Stimulated activated CD8-positive, alpha-beta memory T cell treated with anti-CD3 and anti-CD28 coated beads, Interleukin-7, amount 100 ng/mL, for 24 hours (primary cell): ENCODE measurements around the gene SEMA4G.
"Not testable (repeated sequence)": the region's sequence is repeated elsewhere in the genome, so short reads cannot be mapped to it uniquely, and the experiment has no call there.

Experiments
- DNase-seq: peaks from one replicate; pipeline ENCODE4 v3.0.0-alpha.2; 2020; ENCODE audit warnings: low read depth

Gene SEMA4G

GRCh38 chr10:100970914-100971811, 1.9 kb downstream of the SEMA4G start:
- no peak for DNase-seq

GRCh38 chr10:100972115-100972903, 3.0 kb downstream of the SEMA4G start:
- no peak for DNase-seq

GRCh38 chr10:100972904-100973535, 3.7 kb downstream of the SEMA4G start:
- no peak for DNase-seq

- not testable (repeated sequence) for DNase-seq
Measured at GRCh38 chr10:100975397-100975796, 6.1 kb downstream of the SEMA4G start.

GRCh38 chr10:100976906-100977305, 7.6 kb downstream of the SEMA4G start:
- DNase-seq, result no peak

GRCh38 chr10:100977436-100977835, 8.1 kb downstream of the SEMA4G start:
- DNase-seq, result no peak

GRCh38 chr10:100978121-100978900, 9.0 kb downstream of the SEMA4G start:
- DNase-seq, result no peak

GRCh38 chr10:100978901-100979195, 9.5 kb downstream of the SEMA4G start:
- DNase-seq, result no peak

- DNase-seq, result no peak
Measured at GRCh38 chr10:100979791-100980272, 10.5 kb downstream of the SEMA4G start.

GRCh38 chr10:100980311-100980710, 11.0 kb downstream of the SEMA4G start:
- no peak for DNase-seq

- no peak for DNase-seq
Measured at GRCh38 chr10:100980711-100981110, 11.4 kb downstream of the SEMA4G start.

- no peak for DNase-seq
Measured at GRCh38 chr10:100981178-100981772, 12.0 kb downstream of the SEMA4G start.

GRCh38 chr10:100982916-100983830, 13.9 kb downstream of the SEMA4G start:
- no peak for DNase-seq

- no peak for DNase-seq
Measured at GRCh38 chr10:100983868-100984671, 14.8 kb downstream of the SEMA4G start.

GRCh38 chr10:100984672-100985177, 15.4 kb downstream of the SEMA4G start:
- DNase-seq, result no peak

GRCh38 chr10:100985336-100985735, 16.0 kb downstream of the SEMA4G start:
- DNase-seq, result no peak

GRCh38 chr10:100986623-100986951, 17.3 kb downstream of the SEMA4G start:
- no peak for DNase-seq

- DNase-seq, result peak; percentile 70
Measured at GRCh38 chr10:100986952-100987684, 17.8 kb downstream of the SEMA4G start, which contains the start of the genes MRPL43 and TWNK. Gene MRPL43, minus strand, starts transcription at chr10:100987497. Its CDS starts 54 bp downstream, at chr10:100987443. Gene TWNK, plus strand, starts transcription at chr10:100987543. Its CDS starts 668 bp downstream, at chr10:100988211.

GRCh38 chr10:100987685-100988049, 18.4 kb downstream of the SEMA4G start:
- no peak for DNase-seq
